GM12891 (cell line): ENCODE data around the gene SSTR3.
A peak's percentile ranks its signal among the peaks of the same experiment; 100 is the strongest.

Experiments
- DNase-seq: peaks from one replicate; pipeline ENCODE4 v3.0.0; 2011; ENCODE audit warnings: low spot score; ENCODE audit not compliant: insufficient read length
- FAIRE-seq: peaks from 2 replicates; lab custom pipeline; 2011; peaks lifted over from hg19 to GRCh38; lab: Jason Lieb, UNC
- PAX5 ChIP-seq: IDR thresholded peaks from 2 replicates; pipeline ENCODE4 v1.6.1; 2011; ENCODE audit warnings: low read length, moderate library complexity, mild to moderate bottlenecking; ENCODE audit not compliant: insufficient read depth, severe bottlenecking
- POLR2A ChIP-seq: IDR thresholded peaks from 2 replicates; pipeline ENCODE4 v1.6.1; 2011; ENCODE audit warnings: low read depth, low read length, control low read depth
- POLR2AphosphoS5 ChIP-seq: IDR thresholded peaks from 2 replicates; pipeline ENCODE4 v1.6.1; 2011; ENCODE audit warnings: low read depth, low read length, control low read depth
- POU2F2 ChIP-seq: IDR thresholded peaks from 2 replicates; pipeline ENCODE4 v1.6.1; 2011; ENCODE audit warnings: low read depth, mild to moderate bottlenecking, control low read depth, low read length, moderate library complexity
- SPI1 ChIP-seq: IDR thresholded peaks from 2 replicates; pipeline ENCODE4 v1.6.1; 2011; ENCODE audit warnings: low read depth, low read length, control low read depth
- TAF1 ChIP-seq: IDR thresholded peaks from 2 replicates; pipeline ENCODE4 v1.6.1; 2011; ENCODE audit warnings: low read depth, low read length, control low read depth

SSTR3 gene

GRCh38 chr22:37161443-37161842, 50.8 kb downstream of the SSTR3 start:
- no peak for TF ChIP-seq SPI1
- DNase-seq (no peak), FAIRE-seq (peak; percentile 83)

- FAIRE-seq (peak; percentile 75), DNase-seq (no peak)
- TF ChIP-seq POLR2A = no peak
- no peak for TF ChIP-seq POLR2AphosphoS5
- no peak for TF ChIP-seq TAF1
- TF ChIP-seq SPI1 = no peak
- TF ChIP-seq POU2F2 = no peak
- TF ChIP-seq PAX5 = no peak
These were observed 52.2 kb downstream of the SSTR3 start for GRCh38 chr22:37160027-37160426.

- no peak for DNase-seq
- no peak for FAIRE-seq
- no peak for TF ChIP-seq SPI1
- no peak for TF ChIP-seq POLR2A
- no peak for TF ChIP-seq POLR2AphosphoS5
- TF ChIP-seq PAX5 = no peak
- no peak for TF ChIP-seq TAF1
- TF ChIP-seq POU2F2 = no peak
These were observed 53.4 kb downstream of the SSTR3 start for GRCh38 chr22:37158963-37159290.

- peak; percentile 72 for FAIRE-seq
- no peak for TF ChIP-seq SPI1
- no peak for TF ChIP-seq POLR2AphosphoS5
- DNase-seq = no peak
These were observed 54.6 kb downstream of the SSTR3 start for GRCh38 chr22:37157516-37158285.

DNA sequence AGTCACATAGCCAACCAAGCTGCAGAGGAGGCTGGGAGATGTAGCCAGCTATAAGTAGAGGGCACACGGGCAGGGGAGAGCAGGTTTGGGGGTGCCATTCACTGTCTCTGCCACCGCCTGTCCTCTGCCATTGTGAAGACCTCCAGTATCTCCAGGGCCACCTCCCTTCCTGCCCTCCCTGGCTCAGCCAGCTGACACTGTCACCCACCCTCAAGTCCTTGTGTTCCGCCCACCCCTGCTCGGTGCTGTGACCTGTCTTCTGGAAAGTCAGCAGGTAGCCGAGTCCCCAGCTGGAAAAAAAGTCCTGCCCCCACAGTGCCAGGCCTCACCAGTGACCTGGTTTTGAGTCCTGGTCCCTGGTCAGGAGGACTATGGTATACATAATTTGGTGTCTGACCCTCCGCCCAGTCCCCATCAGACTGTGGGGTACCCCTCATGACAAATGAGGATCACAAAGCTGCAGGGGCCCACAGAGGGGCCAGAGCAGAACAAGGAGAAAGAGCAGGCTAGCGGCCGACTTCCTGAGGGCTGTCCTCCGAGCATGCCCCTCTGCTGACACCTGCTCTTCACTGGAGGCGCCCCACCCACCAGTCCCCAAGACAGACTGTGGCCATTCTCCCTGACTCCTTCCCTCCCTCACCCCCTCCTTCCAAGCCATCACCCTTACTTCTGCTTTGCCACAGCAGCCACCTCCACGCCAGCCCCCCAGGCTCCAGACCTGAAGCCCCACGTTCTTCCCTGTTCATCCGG, 55.4 kb downstream of the SSTR3 start:
- DNase-seq (no peak), FAIRE-seq (no peak)
- TF ChIP-seq POLR2AphosphoS5 (no peak), TAF1 (no peak)

- TF ChIP-seq PAX5 (no peak), TAF1 (no peak), POLR2A (no peak), POU2F2 (no peak), POLR2AphosphoS5 (no peak), SPI1 (no peak)
- no peak for DNase-seq
These were observed 56.3 kb downstream of the SSTR3 start for GRCh38 chr22:37155971-37156370.

GRCh38 chr22:37154925-37155712, 57.2 kb downstream of the SSTR3 start:
- TF ChIP-seq SPI1 = no peak
- no peak for TF ChIP-seq POLR2AphosphoS5
- TF ChIP-seq PAX5 = no peak
- no peak for TF ChIP-seq POLR2A
- TF ChIP-seq TAF1 = no peak
- no peak for TF ChIP-seq POU2F2
- DNase-seq = no peak
- peak; percentile 91 for FAIRE-seq

More at GRCh38 chr22:37155971-37156370, 56.3 kb downstream of the SSTR3 start:
- peak; percentile 43 for FAIRE-seq
